Forelimb muscle (tissue), 1 donor: ENCODE data around the gene TNPO2. TPM values are rescaled to one million over a fixed set of nuclear protein-coding genes. Genes with fewer than 3 reads are reported as not detected.
A peak's percentile ranks its signal among the peaks of the same experiment; 100 is the strongest.

ENCODE experiments used
- DNase-seq: peaks from one replicate; pipeline ENCODE4 v3.0.0-alpha.2; 2013; ENCODE audit warnings: low read depth
- polyA plus RNA-seq: library from polyadenylated mRNA; unstranded; fragments of 120-200 nt; gene quantifications from one replicate; pipeline ENCODE4 v1.2.1, GENCODE V29; 2013; ENCODE audit not compliant: insufficient read length

The TNPO2 gene
- polyA plus RNA-seq, 1 donor, result 53.9 TPM

- DNase-seq, result no peak
Observed at GRCh38 chr19:12676384-12676792, 47.3 kb downstream of the TNPO2 start.

GRCh38 chr19:12675940-12676339 is 47.8 kb downstream of the TNPO2 start:
- DNase-seq, result no peak

GRCh38 chr19:12675399-12675798 is 48.3 kb downstream of the TNPO2 start:
- no peak for DNase-seq

GRCh38 chr19:12672744-12673143 is 51.0 kb downstream of the TNPO2 start:
- DNase-seq, result no peak

- DNase-seq, result no peak
Observed at GRCh38 chr19:12670159-12670928, 53.4 kb downstream of the TNPO2 start.

GRCh38 chr19:12669270-12670158 is 54.2 kb downstream of the TNPO2 start:
- peak; percentile 63 for DNase-seq

- DNase-seq, result no peak
Observed at GRCh38 chr19:12668932-12669269, 54.8 kb downstream of the TNPO2 start.

- DNase-seq, result no peak
Observed at GRCh38 chr19:12668346-12668745, 55.4 kb downstream of the TNPO2 start.

- DNase-seq, result no peak
Observed at GRCh38 chr19:12667731-12668302, 55.9 kb downstream of the TNPO2 start.

- DNase-seq, result no peak
Observed at GRCh38 chr19:12666265-12667048, 57.3 kb downstream of the TNPO2 start, which contains the start of the genes MAN2B1 and WDR83. Gene MAN2B1, minus strand, starts transcription at chr19:12666742. Its CDS starts 41 bp downstream, at chr19:12666701. Gene WDR83, plus strand, starts transcription at chr19:12666807. Its CDS starts 2,984 bp downstream, at chr19:12669791.

GRCh38 chr19:12665671-12666264 is 58.0 kb downstream of the TNPO2 start:
- no peak for DNase-seq

- no peak for DNase-seq
Observed at GRCh38 chr19:12665281-12665573, 58.5 kb downstream of the TNPO2 start.

GRCh38 chr19:12664406-12665280 is 59.1 kb downstream of the TNPO2 start:
- no peak for DNase-seq

- DNase-seq, result no peak
Observed at GRCh38 chr19:12660980-12661379, 62.8 kb downstream of the TNPO2 start.

GRCh38 chr19:12657966-12658365 is 65.8 kb downstream of the TNPO2 start:
- DNase-seq, result no peak

GRCh38 chr19:12656899-12657571 is 66.7 kb downstream of the TNPO2 start:
- no peak for DNase-seq

- no peak for DNase-seq
Observed at GRCh38 chr19:12655546-12655945, 68.2 kb downstream of the TNPO2 start.

- no peak for DNase-seq
Observed at GRCh38 chr19:12652219-12652618, 71.5 kb downstream of the TNPO2 start.

- no peak for DNase-seq
Observed at GRCh38 chr19:12649941-12650340, 73.8 kb downstream of the TNPO2 start.
